Hepatocyte (in vitro differentiated cells): ENCODE data around the gene ENTR1. TPM values are rescaled to one million over a fixed set of nuclear protein-coding genes. Genes with fewer than 3 reads are reported as not detected.
A peak's percentile ranks its signal among the peaks of the same experiment; 100 is the strongest.

ENCODE experiments used
- DNase-seq: peaks from one replicate; pipeline ENCODE4 v3.0.0-alpha.2; 2016; ENCODE audit warnings: low spot score
- H2AFZ ChIP-seq: fragments of 200-600 bp; sonication (generic); 2 replicates; pipeline ENCODE4 v1.6.0; 2016; ENCODE audit warnings: antibody characterized with exemption, mild to moderate bottlenecking
- H3K27ac ChIP-seq: fragments of 200-600 bp; sonication (generic); 2 replicates; pipeline ENCODE4 v1.5.1; 2016; ENCODE audit warnings: mild to moderate bottlenecking
- H3K27me3 ChIP-seq: fragments of 200-600 bp; sonication (generic); 2 replicates; pipeline ENCODE4 v1.6.1; 2016
- H3K36me3 ChIP-seq: fragments of 200-600 bp; sonication (generic); replicated peaks from 2 replicates; pipeline ENCODE4 v1.5.1; 2016; ENCODE audit warnings: low read depth; ENCODE audit not compliant: insufficient read depth
- H3K4me1 ChIP-seq: fragments of 200-600 bp; sonication (generic); 2 replicates; pipeline ENCODE4 v1.5.1; 2016; ENCODE audit warnings: mild to moderate bottlenecking, moderate library complexity; ENCODE audit not compliant: insufficient read depth
- H3K4me2 ChIP-seq: fragments of 200-600 bp; sonication (generic); 2 replicates; pipeline ENCODE4 v1.6.0; 2016
- H3K4me3 ChIP-seq: fragments of 200-600 bp; sonication (generic); 2 replicates; pipeline ENCODE4 v1.5.1; 2016; ENCODE audit warnings: mild to moderate bottlenecking
- H3K79me2 ChIP-seq: fragments of 200-600 bp; sonication (generic); 2 replicates; pipeline ENCODE4 v1.6.0; 2017; ENCODE audit warnings: mild to moderate bottlenecking
- H3K9me2 ChIP-seq: fragments of 200-600 bp; sonication (generic); replicated peaks from 2 replicates; pipeline ENCODE4 v1.6.0; 2017; ENCODE audit warnings: mild to moderate bottlenecking; ENCODE audit not compliant: insufficient read depth
- H3K9me3 ChIP-seq: fragments of 200-600 bp; sonication (generic); 2 replicates; pipeline ENCODE4 v1.5.1; 2016; ENCODE audit warnings: low read depth, mild to moderate bottlenecking
- H4K20me1 ChIP-seq: fragments of 200-600 bp; sonication (generic); 2 replicates; pipeline ENCODE4 v1.6.0; 2016; ENCODE audit warnings: mild to moderate bottlenecking; ENCODE audit not compliant: insufficient read depth, poor library complexity, severe bottlenecking
- EZH2 ChIP-seq: fragments of 200-600 bp; sonication (generic); IDR thresholded peaks from 2 replicates; pipeline ENCODE4 v1.6.1; 2016; ENCODE audit warnings: antibody characterized with exemption, mild to moderate bottlenecking, borderline replicate concordance
- EZH2phosphoT487 ChIP-seq: fragments of 200-600 bp; sonication (generic); IDR thresholded peaks from one replicate; pipeline ENCODE4 v1.6.1; 2018; ENCODE audit warnings: antibody characterized with exemption, mild to moderate bottlenecking, low read depth, moderate library complexity; ENCODE audit not compliant: unreplicated experiment, severe bottlenecking
- WGBS: methylation state at CpG from one replicate; pipeline ENCODE4 v1.1.6; 2016; ENCODE audit warnings: low lambda C conversion rate; ENCODE audit errors: missing lambda C conversion rate; 5-methylcytosine and 5-hydroxymethylcytosine counted together
- polyA plus RNA-seq: library from polyadenylated mRNA; unstranded; fragments of >200 nt; fragmentation: Nextera tagmentation; extraction: Ambion mirVana; gene quantifications from 2 replicates; pipeline ENCODE4 v1.2.1, GENCODE V29; 2016
- total RNA-seq: library from RNA; depleted of rRNA; stranded (reverse); fragments of >200 nt; gene quantifications from 2 replicates; pipeline ENCODE4 v1.2.3, GENCODE V29; 2014
- TF ChIP-seq, protein P1 (sequence below): fragments of 200-600 bp; sonication (generic); IDR thresholded peaks from 2 replicates; pipeline ENCODE4 v1.5.1; 2016; ENCODE audit warnings: antibody characterized with exemption, mild to moderate bottlenecking; ENCODE audit not compliant: poor library complexity

Gene ENTR1
- total and polyA plus RNA-seq, 2 experiments from 2014 or later = 33.5 to 50.1 TPM

DNA sequence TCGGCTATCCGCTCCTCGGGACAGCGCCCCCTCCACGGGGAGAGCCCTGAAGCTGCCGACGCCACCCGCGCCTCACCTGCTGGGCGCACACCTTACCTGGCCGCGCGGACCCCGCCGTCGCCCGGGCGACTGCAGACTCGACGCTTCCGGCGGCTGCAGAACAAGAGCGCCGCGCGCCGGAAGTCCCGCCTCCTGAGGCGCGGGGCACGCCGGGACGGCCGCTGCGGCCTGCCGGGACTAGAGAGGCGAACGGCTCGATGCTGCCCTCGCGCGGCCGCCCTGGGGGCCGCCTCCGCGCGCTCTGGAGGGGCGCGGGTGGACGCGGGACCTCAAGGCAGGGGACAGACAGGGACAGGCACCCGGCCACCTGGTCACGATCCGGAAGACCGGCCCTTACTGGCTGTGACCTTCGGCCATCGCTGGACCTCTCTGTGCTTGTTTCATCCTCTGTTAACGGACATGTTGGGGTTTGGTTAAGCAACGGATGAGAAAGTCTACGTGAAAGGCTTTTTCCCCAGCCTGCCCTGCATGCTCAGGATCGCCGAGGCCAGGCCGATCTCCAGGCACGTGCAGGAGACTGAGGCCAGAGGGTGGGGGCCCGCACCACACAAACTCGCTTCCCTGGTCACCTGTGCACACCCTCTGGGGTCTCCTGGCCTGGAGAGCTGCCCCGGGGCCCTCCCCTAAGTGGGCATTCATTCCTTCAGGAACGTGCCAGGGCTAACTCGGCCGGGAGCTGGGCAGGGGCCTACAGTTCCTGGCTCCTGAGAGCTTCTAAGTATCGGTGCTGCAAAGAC lies 10.2 kb downstream of the ENTR1 start, which contains the start of gene SNAPC4:
Gene SNAPC4, minus strand, starts transcription at position 133 of the 797 bp plus-strand sequence. CDS start 1,742 bp downstream, outside the sequence.
- Histone ChIP-seq H3K9me3 (no peaks in the 10 kb centered on the region), H3K4me3 (peak within 1 kb of the TSS; percentile 97), H3K36me3 (no peaks in the 10 kb centered on the region), H4K20me1 (no peaks in the 10 kb centered on the region), H3K9me2 (no peaks in the 10 kb centered on the region), H3K4me2 (peak within 1 kb of the TSS; percentile 93), H3K79me2 (peaks cover 27% of the 10 kb centered on the region), H3K27me3 (no peaks in the 10 kb centered on the region), H3K27ac (peak within 1 kb of the TSS; percentile 85), H2AFZ (peak within 1 kb of the TSS; percentile 86), H3K4me1 (peaks cover 11% of the 10 kb centered on the region)
- peak; percentile 96 for DNase-seq
- WGBS = 14% methylated on average over 65 of the region's 71 CpGs
- TF ChIP-seq EZH2phosphoT487 = no peak
- TF ChIP-seq, protein P1, sequence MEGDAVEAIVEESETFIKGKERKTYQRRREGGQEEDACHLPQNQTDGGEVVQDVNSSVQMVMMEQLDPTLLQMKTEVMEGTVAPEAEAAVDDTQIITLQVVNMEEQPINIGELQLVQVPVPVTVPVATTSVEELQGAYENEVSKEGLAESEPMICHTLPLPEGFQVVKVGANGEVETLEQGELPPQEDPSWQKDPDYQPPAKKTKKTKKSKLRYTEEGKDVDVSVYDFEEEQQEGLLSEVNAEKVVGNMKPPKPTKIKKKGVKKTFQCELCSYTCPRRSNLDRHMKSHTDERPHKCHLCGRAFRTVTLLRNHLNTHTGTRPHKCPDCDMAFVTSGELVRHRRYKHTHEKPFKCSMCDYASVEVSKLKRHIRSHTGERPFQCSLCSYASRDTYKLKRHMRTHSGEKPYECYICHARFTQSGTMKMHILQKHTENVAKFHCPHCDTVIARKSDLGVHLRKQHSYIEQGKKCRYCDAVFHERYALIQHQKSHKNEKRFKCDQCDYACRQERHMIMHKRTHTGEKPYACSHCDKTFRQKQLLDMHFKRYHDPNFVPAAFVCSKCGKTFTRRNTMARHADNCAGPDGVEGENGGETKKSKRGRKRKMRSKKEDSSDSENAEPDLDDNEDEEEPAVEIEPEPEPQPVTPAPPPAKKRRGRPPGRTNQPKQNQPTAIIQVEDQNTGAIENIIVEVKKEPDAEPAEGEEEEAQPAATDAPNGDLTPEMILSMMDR = peak; percentile 91
- no peak for TF ChIP-seq EZH2

DNA sequence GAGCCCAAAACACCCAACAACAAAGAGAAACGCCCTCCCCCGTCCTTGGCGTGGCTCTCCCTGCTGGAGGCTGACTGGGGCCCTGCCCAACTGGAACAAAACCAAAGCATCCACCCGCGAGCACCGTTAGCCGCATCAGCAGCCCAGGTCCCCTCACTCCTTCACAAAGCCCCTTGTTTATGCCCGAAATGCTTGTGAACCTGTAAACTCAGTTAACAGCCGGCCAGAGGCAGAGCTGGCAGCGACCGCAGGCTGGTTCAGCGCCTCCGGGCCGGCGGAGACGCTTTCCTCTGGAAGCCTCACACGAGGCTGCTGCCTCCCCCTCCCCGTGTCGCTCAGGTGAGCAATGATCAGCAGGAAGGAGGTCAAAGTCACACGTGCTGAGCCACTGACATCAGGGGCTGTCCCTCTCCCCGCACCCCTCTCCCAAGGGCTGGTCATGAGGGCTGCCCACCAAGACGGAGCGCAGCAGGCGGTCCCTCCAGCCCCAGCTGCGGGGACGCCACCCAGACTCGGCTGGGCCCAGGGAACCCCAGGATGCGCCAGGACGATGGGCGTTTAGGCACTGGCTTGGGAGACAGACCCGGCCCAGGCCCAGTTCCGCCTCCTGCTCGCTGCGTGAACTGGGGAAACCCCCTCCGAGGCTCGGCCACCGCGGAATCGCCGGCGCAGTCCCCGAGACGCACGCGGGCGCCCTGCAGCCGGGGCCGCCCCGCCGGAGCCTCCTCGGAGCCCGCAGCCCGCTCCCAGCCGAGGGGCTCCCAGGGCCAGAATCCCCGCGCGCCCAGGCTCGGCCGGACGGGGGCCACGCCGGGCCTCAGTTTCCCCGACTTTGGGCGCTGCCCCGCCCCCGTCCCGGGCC lies 11.0 kb downstream of the ENTR1 start:
- H3K79me2 ChIP-seq = peaks cover 27% of the 10 kb centered on the region
- H3K4me2 ChIP-seq = peak overlapping the region; percentile 93
- WGBS = 3% methylated on average over 61 of the region's 67 CpGs
- H4K20me1 ChIP-seq = no peaks in the 10 kb centered on the region
- peaks cover 11% of the 10 kb centered on the region for H3K4me1 ChIP-seq
- TF ChIP-seq, protein P1 = no peak
- TF ChIP-seq EZH2 (no peak), EZH2phosphoT487 (no peak)
- H3K9me2 ChIP-seq = no peaks in the 10 kb centered on the region
- H3K4me3 ChIP-seq = peak overlapping the region; percentile 97
- peak overlapping the region; percentile 86 for H2AFZ ChIP-seq
- H3K27me3 ChIP-seq = no peaks in the 10 kb centered on the region
- peak overlapping the region; percentile 85 for H3K27ac ChIP-seq
- H3K9me3 ChIP-seq = no peaks in the 10 kb centered on the region
- no peaks in the 10 kb centered on the region for H3K36me3 ChIP-seq
- DNase-seq = peak; percentile 67

DNA sequence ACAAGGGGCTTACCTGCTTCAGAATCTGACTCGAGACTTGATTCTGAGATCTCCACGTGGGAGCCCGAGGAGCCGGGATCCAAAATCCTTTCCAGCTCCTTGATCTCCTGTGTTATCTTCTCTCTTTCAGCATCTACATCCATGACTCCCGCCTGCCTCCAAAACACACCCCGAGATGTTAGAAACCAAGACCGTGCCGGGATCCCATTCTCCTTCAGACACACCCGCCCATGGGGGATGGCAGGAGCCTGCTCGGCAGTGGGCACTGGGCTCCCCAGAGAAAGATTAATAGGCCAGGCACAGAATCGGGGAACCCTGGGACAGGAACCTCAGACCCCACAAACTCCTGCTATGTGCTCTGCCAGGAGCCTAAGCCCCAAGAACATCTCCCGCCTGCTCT lies 12.1 kb downstream of the ENTR1 start:
- TF ChIP-seq, protein P1 = no peak
- TF ChIP-seq EZH2phosphoT487 = no peak
- TF ChIP-seq EZH2 = no peak
- Histone ChIP-seq H3K36me3 (no peaks in the 10 kb centered on the region), H2AFZ (no peak overlapping the region)

More for the DNA sequence above, 12.1 kb downstream of the ENTR1 start:
- Histone ChIP-seq H3K79me2 (peaks cover 27% of the 10 kb centered on the region), H3K9me2 (no peaks in the 10 kb centered on the region), H4K20me1 (no peaks in the 10 kb centered on the region), H3K4me1 (peaks cover 11% of the 10 kb centered on the region), H3K27me3 (no peaks in the 10 kb centered on the region), H3K4me2 (peak overlapping the region; percentile 93), H3K9me3 (no peaks in the 10 kb centered on the region), H3K4me3 (no peak overlapping the region), H3K27ac (no peak overlapping the region)
- no peak for DNase-seq
- 97% methylated on average over 12 of the region's 12 CpGs for WGBS
